Keratinocyte (primary cell): Measurements from ENCODE around the gene PLSCR3.

Experiments used
- EZH2 ChIP-seq: IDR thresholded peaks from one replicate; pipeline ENCODE4 v1.6.1; 2012; ENCODE audit warnings: inconsistent platforms, mild to moderate bottlenecking, low read length, moderate library complexity
- TF ChIP-seq, protein P1 (sequence below), 3 experiments: IDR thresholded peaks in 1 of 3; conservative IDR thresholded peaks in 1 of 3; optimal IDR thresholded peaks in 1 of 3; 2 replicates in 2 of 3; 3 replicates in 1 of 3; pipeline versions ENCODE3 to v1.5.1; 2011; ENCODE audit warnings: low read length in 3 of 3, mild to moderate bottlenecking in 3 of 3, moderate library complexity in 2 of 3, control low read depth in 1 of 3, inconsistent platforms in 1 of 3; ENCODE audit not compliant: insufficient read depth in 2 of 3; ENCODE audit errors: extremely low read depth in 1 of 3

DNA sequence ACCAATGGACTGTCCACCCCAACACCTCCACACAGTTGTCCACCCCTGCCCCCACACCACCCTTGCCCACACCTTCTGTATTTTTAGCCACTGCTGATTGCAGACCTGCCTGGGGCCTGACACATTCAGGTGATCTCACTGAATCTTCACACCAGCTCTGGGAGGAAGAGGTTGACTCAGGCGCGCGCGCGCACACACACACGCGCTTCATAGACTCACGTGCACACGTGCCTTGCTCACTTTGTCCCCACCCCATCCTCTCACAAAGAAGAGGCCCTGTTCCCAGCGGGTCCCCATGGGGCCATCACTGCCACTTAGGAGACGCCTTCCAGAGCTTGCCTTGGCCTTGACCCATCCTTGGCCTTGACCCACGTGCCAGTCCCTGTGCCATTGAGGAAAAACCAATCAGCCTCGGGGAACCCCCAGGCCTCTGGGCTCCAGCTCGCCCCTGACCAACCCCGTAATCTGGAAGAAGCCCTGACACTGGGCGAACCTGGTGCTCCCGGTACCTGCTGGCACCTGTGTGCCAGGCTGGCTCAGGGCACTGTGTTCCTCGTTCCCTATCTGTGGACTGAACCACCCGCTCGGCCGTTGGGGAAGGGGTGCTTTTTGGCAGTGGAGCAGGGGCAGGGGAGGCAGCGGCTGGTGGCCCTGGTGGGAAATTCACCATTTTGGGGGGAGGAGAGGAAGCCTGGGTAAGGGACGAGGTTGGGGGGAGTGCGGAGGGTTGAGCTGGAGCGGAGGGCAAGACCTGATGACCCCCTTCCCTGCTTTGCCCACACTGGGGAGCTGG, 16.5 kb upstream of the PLSCR3 start:
- TF ChIP-seq, protein P1, sequence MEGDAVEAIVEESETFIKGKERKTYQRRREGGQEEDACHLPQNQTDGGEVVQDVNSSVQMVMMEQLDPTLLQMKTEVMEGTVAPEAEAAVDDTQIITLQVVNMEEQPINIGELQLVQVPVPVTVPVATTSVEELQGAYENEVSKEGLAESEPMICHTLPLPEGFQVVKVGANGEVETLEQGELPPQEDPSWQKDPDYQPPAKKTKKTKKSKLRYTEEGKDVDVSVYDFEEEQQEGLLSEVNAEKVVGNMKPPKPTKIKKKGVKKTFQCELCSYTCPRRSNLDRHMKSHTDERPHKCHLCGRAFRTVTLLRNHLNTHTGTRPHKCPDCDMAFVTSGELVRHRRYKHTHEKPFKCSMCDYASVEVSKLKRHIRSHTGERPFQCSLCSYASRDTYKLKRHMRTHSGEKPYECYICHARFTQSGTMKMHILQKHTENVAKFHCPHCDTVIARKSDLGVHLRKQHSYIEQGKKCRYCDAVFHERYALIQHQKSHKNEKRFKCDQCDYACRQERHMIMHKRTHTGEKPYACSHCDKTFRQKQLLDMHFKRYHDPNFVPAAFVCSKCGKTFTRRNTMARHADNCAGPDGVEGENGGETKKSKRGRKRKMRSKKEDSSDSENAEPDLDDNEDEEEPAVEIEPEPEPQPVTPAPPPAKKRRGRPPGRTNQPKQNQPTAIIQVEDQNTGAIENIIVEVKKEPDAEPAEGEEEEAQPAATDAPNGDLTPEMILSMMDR (optimal IDR thresholded peaks at IDR 0.05 in 1 of 3, IDR thresholded peaks at IDR 0.05 in 1 of 3, conservative IDR thresholded peaks at IDR 0.05 in 1 of 3; ENCODE audit: extremely low read depth in 1 of 3, insufficient read depth in 2 of 3, low read length in 3 of 3), result no peak
- TF ChIP-seq EZH2, result no peak
